Gastrocnemius medialis (tissue), 4 donors: Measurements from ENCODE around the gene KHDC1.
"Not testable (repeated sequence)": the region's sequence is repeated elsewhere in the genome, so short reads cannot be mapped to it uniquely, and the experiment has no call there.

ENCODE experiments used
- CTCF ChIP-seq, 5 experiments: fragments of 450-650 bp in 3 of 5; fragments of 200-600 bp in 2 of 5; sonication (generic) in 2 of 5; IDR thresholded peaks in 4 of 5; conservative IDR thresholded peaks in 1 of 5; 1 replicate in 4 of 5; 2 replicates in 1 of 5; pipeline ENCODE4 v1.5.1; 2016 to 2019; ENCODE audit warnings: antibody characterized with exemption in 5 of 5, mild to moderate bottlenecking in 3 of 5, moderate library complexity in 3 of 5
- POLR2A ChIP-seq, 2 donors: fragments of 450-650 bp; IDR thresholded peaks; one replicate each; pipeline ENCODE4 v1.6.1; 2017; ENCODE audit warnings: antibody characterized with exemption in 2 of 2, mild to moderate bottlenecking in 2 of 2, moderate library complexity in 2 of 2

DNA sequence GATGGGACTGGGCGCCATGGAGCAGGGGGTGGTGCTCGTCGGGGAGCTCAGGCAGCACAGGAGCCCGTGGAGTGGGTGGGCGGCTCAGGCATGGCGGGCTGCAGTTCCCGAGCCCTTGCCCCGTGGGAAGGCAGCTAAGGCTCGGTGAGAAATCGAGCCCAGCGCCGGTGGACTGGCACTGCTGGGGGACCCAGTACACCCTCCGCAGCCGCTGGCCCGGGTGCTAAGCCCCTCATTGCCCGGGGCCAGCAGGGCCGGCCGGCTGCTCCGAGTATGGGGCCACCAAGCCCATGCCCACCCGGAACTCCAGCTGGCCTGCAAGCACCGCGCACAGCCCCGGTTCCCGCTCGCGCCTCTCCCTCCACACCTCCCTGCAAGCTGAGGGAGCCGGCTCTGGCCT is 5.9 kb upstream of the KHDC1 start:
- not testable (repeated sequence) for TF ChIP-seq CTCF (IDR thresholded peaks at IDR 0.05 in 4 of 5, conservative IDR thresholded peaks at IDR 0.05 in 1 of 5); POLR2A (IDR thresholded peaks at IDR 0.05)
